Measurements from ENCODE around the gene MRPS33. TPM values are rescaled to one million over a fixed set of nuclear protein-coding genes. Genes with fewer than 3 reads are reported as not detected.
A peak's percentile ranks its signal among the peaks of the same experiment; 100 is the strongest.

Gene MRPS33
- total and polyA plus RNA-seq, 2 of the 13 experiments (the other 11 are each of a cell fraction or from before 2014, with no cell fraction given) = 50.9 to 91.0 TPM

- no peak for TF ChIP-seq HINFP (CRISPR knock-in tag; IDR thresholded peaks at IDR 0.05; ENCODE audit: low read depth)
- TF ChIP-seq JUNB (CRISPR knock-in tag; IDR thresholded peaks at IDR 0.05; ENCODE audit: borderline replicate concordance) = no peak
- TF ChIP-seq, protein P1, sequence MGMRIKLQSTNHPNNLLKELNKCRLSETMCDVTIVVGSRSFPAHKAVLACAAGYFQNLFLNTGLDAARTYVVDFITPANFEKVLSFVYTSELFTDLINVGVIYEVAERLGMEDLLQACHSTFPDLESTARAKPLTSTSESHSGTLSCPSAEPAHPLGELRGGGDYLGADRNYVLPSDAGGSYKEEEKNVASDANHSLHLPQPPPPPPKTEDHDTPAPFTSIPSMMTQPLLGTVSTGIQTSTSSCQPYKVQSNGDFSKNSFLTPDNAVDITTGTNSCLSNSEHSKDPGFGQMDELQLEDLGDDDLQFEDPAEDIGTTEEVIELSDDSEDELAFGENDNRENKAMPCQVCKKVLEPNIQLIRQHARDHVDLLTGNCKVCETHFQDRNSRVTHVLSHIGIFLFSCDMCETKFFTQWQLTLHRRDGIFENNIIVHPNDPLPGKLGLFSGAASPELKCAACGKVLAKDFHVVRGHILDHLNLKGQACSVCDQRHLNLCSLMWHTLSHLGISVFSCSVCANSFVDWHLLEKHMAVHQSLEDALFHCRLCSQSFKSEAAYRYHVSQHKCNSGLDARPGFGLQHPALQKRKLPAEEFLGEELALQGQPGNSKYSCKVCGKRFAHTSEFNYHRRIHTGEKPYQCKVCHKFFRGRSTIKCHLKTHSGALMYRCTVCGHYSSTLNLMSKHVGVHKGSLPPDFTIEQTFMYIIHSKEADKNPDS (CRISPR knock-in tag; IDR thresholded peaks at IDR 0.05) = no peak
- TF ChIP-seq SCMH1 (CRISPR knock-in tag; IDR thresholded peaks at IDR 0.05; ENCODE audit: borderline replicate concordance) = no peak
- peak; percentile 75; the same call in 1 of the 2 replicates for TF ChIP-seq GATAD2A (CRISPR knock-in tag; IDR thresholded peaks at IDR 0.05)
- TF ChIP-seq RAD51 (IDR thresholded peaks at IDR 0.05; ENCODE audit: borderline replicate concordance) = no peak
- peak; percentile 43; the same call in 1 of the 2 replicates for TF ChIP-seq PRDM10 (CRISPR knock-in tag; IDR thresholded peaks at IDR 0.05; ENCODE audit: low read depth)
- TF ChIP-seq PCBP2 (optimal IDR thresholded peaks at IDR 0.05; ENCODE audit: low read depth, low read length, poor library complexity, severe bottlenecking) = no peak
- TF ChIP-seq ZNF138 (CRISPR knock-in tag; IDR thresholded peaks at IDR 0.05; ENCODE audit: low read depth) = no peak
- peak; percentile 55 for TF ChIP-seq CREB1 (IDR thresholded peaks at IDR 0.05)
- TF ChIP-seq CREB1 (CRISPR knock-in tag; IDR thresholded peaks at IDR 0.05) = peak; percentile 94
- TF ChIP-seq ZBTB7B (CRISPR knock-in tag; IDR thresholded peaks at IDR 0.05) = peak; percentile 97
- TF ChIP-seq HCFC1 (IDR thresholded peaks at IDR 0.05; ENCODE audit: low read depth, low read length) = peak; percentile 61; the same call in 1 of the 2 replicates
- peak; percentile 75 for TF ChIP-seq NR2F6 (IDR thresholded peaks at IDR 0.05)
- peak; percentile 61 for TF ChIP-seq NR2F6 (CRISPR knock-in tag; IDR thresholded peaks at IDR 0.05)
- TF ChIP-seq SALL1 (CRISPR knock-in tag; IDR thresholded peaks at IDR 0.05) = peak; percentile 94
- TF ChIP-seq ZNF225 (CRISPR knock-in tag; IDR thresholded peaks at IDR 0.05) = peak; percentile 79; the same call in 1 of the 2 replicates
- TF ChIP-seq, protein P2, sequence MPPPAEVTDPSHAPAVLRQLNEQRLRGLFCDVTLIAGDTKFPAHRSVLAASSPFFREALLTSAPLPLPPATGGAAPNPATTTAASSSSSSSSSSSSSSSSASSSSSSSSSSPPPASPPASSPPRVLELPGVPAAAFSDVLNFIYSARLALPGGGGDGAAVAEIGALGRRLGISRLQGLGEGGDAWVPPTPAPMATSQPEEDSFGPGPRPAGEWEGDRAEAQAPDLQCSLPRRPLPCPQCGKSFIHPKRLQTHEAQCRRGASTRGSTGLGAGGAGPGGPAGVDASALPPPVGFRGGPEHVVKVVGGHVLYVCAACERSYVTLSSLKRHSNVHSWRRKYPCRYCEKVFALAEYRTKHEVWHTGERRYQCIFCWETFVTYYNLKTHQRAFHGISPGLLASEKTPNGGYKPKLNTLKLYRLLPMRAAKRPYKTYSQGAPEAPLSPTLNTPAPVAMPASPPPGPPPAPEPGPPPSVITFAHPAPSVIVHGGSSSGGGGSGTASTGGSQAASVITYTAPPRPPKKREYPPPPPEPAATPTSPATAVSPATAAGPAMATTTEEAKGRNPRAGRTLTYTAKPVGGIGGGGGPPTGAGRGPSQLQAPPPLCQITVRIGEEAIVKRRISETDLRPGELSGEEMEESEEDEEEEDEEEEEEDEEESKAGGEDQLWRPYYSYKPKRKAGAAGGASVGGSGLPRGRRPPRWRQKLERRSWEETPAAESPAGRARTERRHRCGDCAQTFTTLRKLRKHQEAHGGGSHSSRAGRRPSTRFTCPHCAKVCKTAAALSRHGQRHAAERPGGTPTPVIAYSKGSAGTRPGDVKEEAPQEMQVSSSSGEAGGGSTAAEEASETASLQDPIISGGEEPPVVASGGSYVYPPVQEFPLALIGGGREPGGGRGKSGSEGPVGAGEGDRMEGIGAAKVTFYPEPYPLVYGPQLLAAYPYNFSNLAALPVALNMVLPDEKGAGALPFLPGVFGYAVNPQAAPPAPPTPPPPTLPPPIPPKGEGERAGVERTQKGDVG (CRISPR knock-in tag; IDR thresholded peaks at IDR 0.05; ENCODE audit: borderline replicate concordance) = no peak; the same call in 1 of the 2 replicates
- TF ChIP-seq GATA4 (IDR thresholded peaks at IDR 0.05; ENCODE audit: borderline replicate concordance, low read depth) = peak; percentile 38
Observed at GRCh38 chr7:141014524-141015395, at the start of gene MRPS33 (continued).

All from HepG2 (cell line).